WTC11 (cell line): Measurements from ENCODE around the gene KCNJ4. TPM values are rescaled to one million over a fixed set of nuclear protein-coding genes. Genes with fewer than 3 reads are reported as not detected.

Source experiments
- ATAC-seq: fragments of 200-7000 bp; cut with Tn5 transposase; 2 replicates; pipeline ENCODE4 v1.10.0; 2021; ENCODE audit warnings: mild to moderate bottlenecking, moderate library complexity
- CTCF ChIA-PET: fragments of 300-600 bp; sonication (Branson Sonifier 250); formaldehyde crosslinking; loops from one replicate; lab custom pipeline; 2021; ENCODE audit warnings: antibody characterized with exemption; lab: Charles Lee
- POLR2A ChIA-PET: fragments of 350-600 bp; sonication (Branson Sonifier 250); formaldehyde crosslinking; loops from one replicate; lab custom pipeline; 2021; ENCODE audit warnings: antibody characterized with exemption; lab: Charles Lee
- DNase-seq: peaks from one replicate; pipeline ENCODE4 v3.0.0; 2021; ENCODE audit warnings: low spot score
- H3K27ac Mint-ChIP-seq: 2 replicates; pipeline ENCODE4 v1.8.0; 2021; ENCODE audit warnings: mixed read lengths
- H3K27me3 Mint-ChIP-seq: 2 replicates; pipeline ENCODE4 v1.8.0; 2021; ENCODE audit warnings: low read depth, mild to moderate bottlenecking, moderate library complexity, mixed read lengths
- H3K36me3 Mint-ChIP-seq: 2 replicates; pipeline ENCODE4 v1.8.0; 2021; ENCODE audit warnings: mixed read lengths
- H3K4me1 Mint-ChIP-seq: 2 replicates; pipeline ENCODE4 v1.8.0; 2022; ENCODE audit warnings: mixed read lengths
- H3K4me3 Mint-ChIP-seq: 2 replicates; pipeline ENCODE4 v1.8.0; 2021; ENCODE audit warnings: mild to moderate bottlenecking, moderate library complexity, mixed read lengths
- H3K9me3 Mint-ChIP-seq: 2 replicates; pipeline ENCODE4 v1.8.0; 2021; ENCODE audit warnings: mixed read lengths
- GTF2I ChIP-seq: fragments of 250-450 bp; sonication (Bioruptor Pico); conservative IDR thresholded peaks from 2 replicates; pipeline ENCODE4 v1.4.0; 2021; ENCODE audit warnings: mild to moderate bottlenecking
- KAT7 ChIP-seq: sonication (generic); formaldehyde crosslinking; IDR thresholded peaks from 2 replicates; pipeline ENCODE4 v1.8.1; 2023; ENCODE audit warnings: missing genetic modification reagents, mild to moderate bottlenecking, borderline replicate concordance
- NFYB ChIP-seq: sonication (generic); formaldehyde crosslinking; conservative IDR thresholded peaks from 2 replicates; pipeline ENCODE4 v1.8.0; 2022; ENCODE audit warnings: low read depth, missing genetic modification reagents
- RORB ChIP-seq: fragments of 250-450 bp; sonication (Bioruptor Pico); IDR thresholded peaks from 2 replicates; pipeline ENCODE4 v1.9.0; 2021; ENCODE audit warnings: mild to moderate bottlenecking
- SMAD4 ChIP-seq: sonication (generic); formaldehyde crosslinking; IDR thresholded peaks from 2 replicates; pipeline ENCODE4 v1.8.0; 2022; ENCODE audit warnings: mild to moderate bottlenecking, missing genetic modification reagents
- SOX15 ChIP-seq: fragments of 250-450 bp; sonication (Bioruptor Pico); IDR thresholded peaks from 2 replicates; pipeline ENCODE4 v1.9.0; 2021; ENCODE audit warnings: mild to moderate bottlenecking
- TCF7 ChIP-seq: sonication (generic); formaldehyde crosslinking; IDR thresholded peaks from 2 replicates; pipeline ENCODE4 v1.8.0; 2022; ENCODE audit warnings: mild to moderate bottlenecking, low read depth, missing genetic modification reagents, moderate library complexity
- TEAD4 ChIP-seq: sonication (generic); formaldehyde crosslinking; IDR thresholded peaks from 2 replicates; pipeline ENCODE4 v1.8.0; 2022; ENCODE audit warnings: mild to moderate bottlenecking, missing genetic modification reagents
- ZNF263 ChIP-seq: sonication (generic); formaldehyde crosslinking; IDR thresholded peaks from 2 replicates; pipeline ENCODE4 v1.8.1; 2022; ENCODE audit warnings: low read depth, mild to moderate bottlenecking, moderate library complexity, missing genetic modification reagents
- ZNF396 ChIP-seq: fragments of 250-450 bp; sonication (Bioruptor Pico); IDR thresholded peaks from 2 replicates; pipeline ENCODE4 v1.8.0; 2021; ENCODE audit warnings: mild to moderate bottlenecking, moderate library complexity, borderline replicate concordance
- total RNA-seq: library from RNA; stranded (reverse); gene quantifications from 3 replicates; pipeline ENCODE4 v1.2.3, GENCODE V29; 2021
- TF ChIP-seq, protein P1 (sequence below): sonication (generic); formaldehyde crosslinking; IDR thresholded peaks from 2 replicates; pipeline ENCODE4 v1.8.0; 2023; ENCODE audit warnings: missing genetic modification reagents
- TF ChIP-seq, protein P2 (sequence below): sonication (generic); formaldehyde crosslinking; IDR thresholded peaks from 2 replicates; pipeline ENCODE4 v1.8.0; 2022; ENCODE audit warnings: missing genetic modification reagents
- TF ChIP-seq, protein P3 (sequence below): sonication (generic); formaldehyde crosslinking; IDR thresholded peaks from 2 replicates; pipeline ENCODE4 v1.8.1; 2023; ENCODE audit warnings: mild to moderate bottlenecking, missing genetic modification reagents, borderline replicate concordance
- TF ChIP-seq, protein P4 (sequence below): fragments of 250-450 bp; sonication (Bioruptor Pico); IDR thresholded peaks from 2 replicates; pipeline ENCODE4 v1.8.0; 2021; ENCODE audit warnings: mild to moderate bottlenecking
- TF ChIP-seq, protein P5 (sequence below): sonication (generic); formaldehyde crosslinking; conservative IDR thresholded peaks from 2 replicates; pipeline ENCODE4 v1.8.1; 2023; ENCODE audit warnings: mild to moderate bottlenecking, low read depth, missing genetic modification reagents, moderate library complexity
- TF ChIP-seq, protein P6 (sequence below): sonication (generic); formaldehyde crosslinking; IDR thresholded peaks from 2 replicates; pipeline ENCODE4 v1.8.1; 2022; ENCODE audit warnings: mild to moderate bottlenecking, moderate library complexity, missing genetic modification reagents
- TF ChIP-seq, protein P7 (sequence below): sonication (generic); formaldehyde crosslinking; IDR thresholded peaks from 2 replicates; pipeline ENCODE4 v1.8.0; 2022; ENCODE audit warnings: mild to moderate bottlenecking, missing genetic modification reagents
- TF ChIP-seq, protein P8 (sequence below): sonication (generic); formaldehyde crosslinking; IDR thresholded peaks from 2 replicates; pipeline ENCODE4 v1.8.1; 2022; ENCODE audit warnings: missing genetic modification reagents, borderline replicate concordance

KCNJ4 gene
- total RNA-seq, 1 experiment from 2014 or later = 3.1 TPM

DNA sequence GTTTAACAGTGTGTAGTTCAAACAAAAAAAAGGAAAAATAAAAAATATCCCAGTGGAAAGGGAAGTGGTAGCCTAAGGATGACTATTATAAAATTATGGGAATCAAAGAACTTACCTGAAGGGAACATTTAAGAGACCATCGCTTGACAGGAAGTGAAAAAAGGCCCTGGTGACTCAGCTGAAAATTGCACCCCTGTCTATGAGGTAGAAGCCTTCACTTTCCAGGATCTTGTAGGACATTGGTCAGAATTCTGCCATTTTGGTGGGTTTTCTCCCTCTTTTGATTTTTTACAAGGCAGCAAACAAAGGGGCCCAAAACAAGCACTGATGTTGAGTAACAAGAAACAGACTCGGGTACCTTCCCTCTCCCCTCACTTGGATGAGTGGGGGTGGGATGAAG lies 35.5 kb upstream of the KCNJ4 start:
- Mint-ChIP-seq H3K27ac (peak overlapping the region; percentile 91), H3K9me3 (no peaks in the 10 kb centered on the region), H3K36me3 (peaks cover 93% of the 10 kb centered on the region), H3K4me3 (no peak overlapping the region), H3K4me1 (peaks cover 40% of the 10 kb centered on the region), H3K27me3 (no peaks in the 10 kb centered on the region)
- ATAC-seq (no peak), DNase-seq (no peak)
- POLR2A ChIA-PET = interaction anchor here (1.2 kb wide), 1 partner anchor 9 kb away, joined by 6 read pairs; no protein-coding TSS in a partner anchor
- CTCF ChIA-PET = no interaction called here
- TF ChIP-seq, protein P1, sequence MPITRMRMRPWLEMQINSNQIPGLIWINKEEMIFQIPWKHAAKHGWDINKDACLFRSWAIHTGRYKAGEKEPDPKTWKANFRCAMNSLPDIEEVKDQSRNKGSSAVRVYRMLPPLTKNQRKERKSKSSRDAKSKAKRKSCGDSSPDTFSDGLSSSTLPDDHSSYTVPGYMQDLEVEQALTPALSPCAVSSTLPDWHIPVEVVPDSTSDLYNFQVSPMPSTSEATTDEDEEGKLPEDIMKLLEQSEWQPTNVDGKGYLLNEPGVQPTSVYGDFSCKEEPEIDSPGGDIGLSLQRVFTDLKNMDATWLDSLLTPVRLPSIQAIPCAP = no peak
- TF ChIP-seq GTF2I (CRISPR knock-in tag) = no peak
- TF ChIP-seq TEAD4 (CRISPR knock-in tag) = no peak

DNA sequence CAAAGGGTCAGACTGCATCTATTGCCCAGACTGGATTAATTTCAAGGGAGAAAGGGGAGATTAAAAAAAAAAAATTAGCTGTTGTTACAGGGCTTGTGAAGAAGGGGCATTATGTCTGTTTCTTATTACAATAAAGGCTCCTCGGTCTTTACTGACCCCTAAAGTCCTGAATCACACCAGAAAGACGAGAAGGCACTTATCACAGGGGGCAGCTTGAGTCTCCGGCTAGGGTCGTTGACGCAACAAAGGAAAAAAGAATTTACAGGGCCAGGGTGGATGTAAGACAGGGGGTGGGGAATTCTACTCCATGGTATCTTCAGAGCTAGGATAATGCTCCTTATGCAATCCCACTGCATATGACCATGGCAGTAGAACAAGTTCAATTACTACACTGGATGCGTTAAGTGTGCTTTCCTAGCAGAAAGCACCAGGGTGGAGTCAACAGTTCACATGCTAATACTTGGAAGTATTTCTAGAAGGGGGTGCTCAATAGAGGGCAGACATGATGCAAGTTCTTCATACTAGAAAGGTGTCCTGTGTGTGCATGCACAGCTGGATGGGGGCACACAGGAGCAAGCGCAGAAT lies 34.7 kb upstream of the KCNJ4 start:
- no peaks in the 10 kb centered on the region for H3K27me3 Mint-ChIP-seq
- H3K4me1 Mint-ChIP-seq = peaks cover 38% of the 10 kb centered on the region
- no peak for DNase-seq
- H3K27ac Mint-ChIP-seq = peak overlapping the region; percentile 91
- POLR2A ChIA-PET = interaction anchor here (0.6 to 1.2 kb wide), 2 partner anchors 9 to 11 kb away, joined by 3 to 6 read pairs; no protein-coding TSS in a partner anchor
- CTCF ChIA-PET = no interaction called here
- ATAC-seq = peak; percentile 36
- no peak overlapping the region for H3K4me3 Mint-ChIP-seq
- H3K36me3 Mint-ChIP-seq = peaks cover 91% of the 10 kb centered on the region
- no peaks in the 10 kb centered on the region for H3K9me3 Mint-ChIP-seq
- TF ChIP-seq, protein P2, sequence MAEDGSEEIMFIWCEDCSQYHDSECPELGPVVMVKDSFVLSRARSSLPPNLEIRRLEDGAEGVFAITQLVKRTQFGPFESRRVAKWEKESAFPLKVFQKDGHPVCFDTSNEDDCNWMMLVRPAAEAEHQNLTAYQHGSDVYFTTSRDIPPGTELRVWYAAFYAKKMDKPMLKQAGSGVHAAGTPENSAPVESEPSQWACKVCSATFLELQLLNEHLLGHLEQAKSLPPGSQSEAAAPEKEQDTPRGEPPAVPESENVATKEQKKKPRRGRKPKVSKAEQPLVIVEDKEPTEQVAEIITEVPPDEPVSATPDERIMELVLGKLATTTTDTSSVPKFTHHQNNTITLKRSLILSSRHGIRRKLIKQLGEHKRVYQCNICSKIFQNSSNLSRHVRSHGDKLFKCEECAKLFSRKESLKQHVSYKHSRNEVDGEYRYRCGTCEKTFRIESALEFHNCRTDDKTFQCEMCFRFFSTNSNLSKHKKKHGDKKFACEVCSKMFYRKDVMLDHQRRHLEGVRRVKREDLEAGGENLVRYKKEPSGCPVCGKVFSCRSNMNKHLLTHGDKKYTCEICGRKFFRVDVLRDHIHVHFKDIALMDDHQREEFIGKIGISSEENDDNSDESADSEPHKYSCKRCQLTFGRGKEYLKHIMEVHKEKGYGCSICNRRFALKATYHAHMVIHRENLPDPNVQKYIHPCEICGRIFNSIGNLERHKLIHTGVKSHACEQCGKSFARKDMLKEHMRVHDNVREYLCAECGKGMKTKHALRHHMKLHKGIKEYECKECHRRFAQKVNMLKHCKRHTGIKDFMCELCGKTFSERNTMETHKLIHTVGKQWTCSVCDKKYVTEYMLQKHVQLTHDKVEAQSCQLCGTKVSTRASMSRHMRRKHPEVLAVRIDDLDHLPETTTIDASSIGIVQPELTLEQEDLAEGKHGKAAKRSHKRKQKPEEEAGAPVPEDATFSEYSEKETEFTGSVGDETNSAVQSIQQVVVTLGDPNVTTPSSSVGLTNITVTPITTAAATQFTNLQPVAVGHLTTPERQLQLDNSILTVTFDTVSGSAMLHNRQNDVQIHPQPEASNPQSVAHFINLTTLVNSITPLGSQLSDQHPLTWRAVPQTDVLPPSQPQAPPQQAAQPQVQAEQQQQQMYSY (CRISPR knock-in tag) = no peak
- TF ChIP-seq ZNF263 (CRISPR knock-in tag) (no peak), NFYB (CRISPR knock-in tag) (no peak), SMAD4 (CRISPR knock-in tag) (no peak), KAT7 (no peak), TCF7 (CRISPR knock-in tag) (no peak), RORB (CRISPR knock-in tag) (no peak), ZNF396 (no peak), SOX15 (CRISPR knock-in tag) (no peak)
- TF ChIP-seq, protein P3, sequence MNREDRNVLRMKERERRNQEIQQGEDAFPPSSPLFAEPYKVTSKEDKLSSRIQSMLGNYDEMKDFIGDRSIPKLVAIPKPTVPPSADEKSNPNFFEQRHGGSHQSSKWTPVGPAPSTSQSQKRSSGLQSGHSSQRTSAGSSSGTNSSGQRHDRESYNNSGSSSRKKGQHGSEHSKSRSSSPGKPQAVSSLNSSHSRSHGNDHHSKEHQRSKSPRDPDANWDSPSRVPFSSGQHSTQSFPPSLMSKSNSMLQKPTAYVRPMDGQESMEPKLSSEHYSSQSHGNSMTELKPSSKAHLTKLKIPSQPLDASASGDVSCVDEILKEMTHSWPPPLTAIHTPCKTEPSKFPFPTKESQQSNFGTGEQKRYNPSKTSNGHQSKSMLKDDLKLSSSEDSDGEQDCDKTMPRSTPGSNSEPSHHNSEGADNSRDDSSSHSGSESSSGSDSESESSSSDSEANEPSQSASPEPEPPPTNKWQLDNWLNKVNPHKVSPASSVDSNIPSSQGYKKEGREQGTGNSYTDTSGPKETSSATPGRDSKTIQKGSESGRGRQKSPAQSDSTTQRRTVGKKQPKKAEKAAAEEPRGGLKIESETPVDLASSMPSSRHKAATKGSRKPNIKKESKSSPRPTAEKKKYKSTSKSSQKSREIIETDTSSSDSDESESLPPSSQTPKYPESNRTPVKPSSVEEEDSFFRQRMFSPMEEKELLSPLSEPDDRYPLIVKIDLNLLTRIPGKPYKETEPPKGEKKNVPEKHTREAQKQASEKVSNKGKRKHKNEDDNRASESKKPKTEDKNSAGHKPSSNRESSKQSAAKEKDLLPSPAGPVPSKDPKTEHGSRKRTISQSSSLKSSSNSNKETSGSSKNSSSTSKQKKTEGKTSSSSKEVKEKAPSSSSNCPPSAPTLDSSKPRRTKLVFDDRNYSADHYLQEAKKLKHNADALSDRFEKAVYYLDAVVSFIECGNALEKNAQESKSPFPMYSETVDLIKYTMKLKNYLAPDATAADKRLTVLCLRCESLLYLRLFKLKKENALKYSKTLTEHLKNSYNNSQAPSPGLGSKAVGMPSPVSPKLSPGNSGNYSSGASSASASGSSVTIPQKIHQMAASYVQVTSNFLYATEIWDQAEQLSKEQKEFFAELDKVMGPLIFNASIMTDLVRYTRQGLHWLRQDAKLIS (CRISPR knock-in tag) = no peak
- TF ChIP-seq, protein P4, sequence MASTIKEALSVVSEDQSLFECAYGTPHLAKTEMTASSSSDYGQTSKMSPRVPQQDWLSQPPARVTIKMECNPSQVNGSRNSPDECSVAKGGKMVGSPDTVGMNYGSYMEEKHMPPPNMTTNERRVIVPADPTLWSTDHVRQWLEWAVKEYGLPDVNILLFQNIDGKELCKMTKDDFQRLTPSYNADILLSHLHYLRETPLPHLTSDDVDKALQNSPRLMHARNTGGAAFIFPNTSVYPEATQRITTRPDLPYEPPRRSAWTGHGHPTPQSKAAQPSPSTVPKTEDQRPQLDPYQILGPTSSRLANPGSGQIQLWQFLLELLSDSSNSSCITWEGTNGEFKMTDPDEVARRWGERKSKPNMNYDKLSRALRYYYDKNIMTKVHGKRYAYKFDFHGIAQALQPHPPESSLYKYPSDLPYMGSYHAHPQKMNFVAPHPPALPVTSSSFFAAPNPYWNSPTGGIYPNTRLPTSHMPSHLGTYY (CRISPR knock-in tag) = no peak
- TF ChIP-seq, protein P5, sequence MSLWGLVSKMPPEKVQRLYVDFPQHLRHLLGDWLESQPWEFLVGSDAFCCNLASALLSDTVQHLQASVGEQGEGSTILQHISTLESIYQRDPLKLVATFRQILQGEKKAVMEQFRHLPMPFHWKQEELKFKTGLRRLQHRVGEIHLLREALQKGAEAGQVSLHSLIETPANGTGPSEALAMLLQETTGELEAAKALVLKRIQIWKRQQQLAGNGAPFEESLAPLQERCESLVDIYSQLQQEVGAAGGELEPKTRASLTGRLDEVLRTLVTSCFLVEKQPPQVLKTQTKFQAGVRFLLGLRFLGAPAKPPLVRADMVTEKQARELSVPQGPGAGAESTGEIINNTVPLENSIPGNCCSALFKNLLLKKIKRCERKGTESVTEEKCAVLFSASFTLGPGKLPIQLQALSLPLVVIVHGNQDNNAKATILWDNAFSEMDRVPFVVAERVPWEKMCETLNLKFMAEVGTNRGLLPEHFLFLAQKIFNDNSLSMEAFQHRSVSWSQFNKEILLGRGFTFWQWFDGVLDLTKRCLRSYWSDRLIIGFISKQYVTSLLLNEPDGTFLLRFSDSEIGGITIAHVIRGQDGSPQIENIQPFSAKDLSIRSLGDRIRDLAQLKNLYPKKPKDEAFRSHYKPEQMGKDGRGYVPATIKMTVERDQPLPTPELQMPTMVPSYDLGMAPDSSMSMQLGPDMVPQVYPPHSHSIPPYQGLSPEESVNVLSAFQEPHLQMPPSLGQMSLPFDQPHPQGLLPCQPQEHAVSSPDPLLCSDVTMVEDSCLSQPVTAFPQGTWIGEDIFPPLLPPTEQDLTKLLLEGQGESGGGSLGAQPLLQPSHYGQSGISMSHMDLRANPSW = no peak
- TF ChIP-seq, protein P6, sequence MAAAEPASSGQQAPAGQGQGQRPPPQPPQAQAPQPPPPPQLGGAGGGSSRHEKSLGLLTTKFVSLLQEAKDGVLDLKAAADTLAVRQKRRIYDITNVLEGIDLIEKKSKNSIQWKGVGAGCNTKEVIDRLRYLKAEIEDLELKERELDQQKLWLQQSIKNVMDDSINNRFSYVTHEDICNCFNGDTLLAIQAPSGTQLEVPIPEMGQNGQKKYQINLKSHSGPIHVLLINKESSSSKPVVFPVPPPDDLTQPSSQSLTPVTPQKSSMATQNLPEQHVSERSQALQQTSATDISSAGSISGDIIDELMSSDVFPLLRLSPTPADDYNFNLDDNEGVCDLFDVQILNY (CRISPR knock-in tag) = no peak
- TF ChIP-seq, protein P7, sequence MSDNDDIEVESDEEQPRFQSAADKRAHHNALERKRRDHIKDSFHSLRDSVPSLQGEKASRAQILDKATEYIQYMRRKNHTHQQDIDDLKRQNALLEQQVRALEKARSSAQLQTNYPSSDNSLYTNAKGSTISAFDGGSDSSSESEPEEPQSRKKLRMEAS (CRISPR knock-in tag) = no peak
- TF ChIP-seq, protein P8, sequence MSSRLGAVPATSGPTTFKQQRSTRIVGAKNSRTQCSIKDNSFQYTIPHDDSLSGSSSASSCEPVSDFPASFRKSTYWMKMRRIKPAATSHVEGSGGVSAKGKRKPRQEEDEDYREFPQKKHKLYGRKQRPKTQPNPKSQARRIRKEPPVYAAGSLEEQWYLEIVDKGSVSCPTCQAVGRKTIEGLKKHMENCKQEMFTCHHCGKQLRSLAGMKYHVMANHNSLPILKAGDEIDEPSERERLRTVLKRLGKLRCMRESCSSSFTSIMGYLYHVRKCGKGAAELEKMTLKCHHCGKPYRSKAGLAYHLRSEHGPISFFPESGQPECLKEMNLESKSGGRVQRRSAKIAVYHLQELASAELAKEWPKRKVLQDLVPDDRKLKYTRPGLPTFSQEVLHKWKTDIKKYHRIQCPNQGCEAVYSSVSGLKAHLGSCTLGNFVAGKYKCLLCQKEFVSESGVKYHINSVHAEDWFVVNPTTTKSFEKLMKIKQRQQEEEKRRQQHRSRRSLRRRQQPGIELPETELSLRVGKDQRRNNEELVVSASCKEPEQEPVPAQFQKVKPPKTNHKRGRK (CRISPR knock-in tag) = no peak
